H9 (cell line): ENCODE data around the gene TRANK1. TPM values are rescaled to one million over a fixed set of nuclear protein-coding genes. Genes with fewer than 3 reads are reported as not detected.

Experiments used
- DNase-seq: peaks from one replicate; pipeline ENCODE4 v3.0.0-alpha.2; 2017
- H2AFZ ChIP-seq: one replicate; pipeline ENCODE4 v1.6.1; 2013; ENCODE audit warnings: mild to moderate bottlenecking, low read length, control low read depth, moderate library complexity
- H2AK5ac ChIP-seq: 2 replicates; pipeline ENCODE4 v1.6.1; 2013; ENCODE audit warnings: low read length, control low read depth, mixed read lengths; ENCODE audit not compliant: insufficient read length
- H2BK120ac ChIP-seq: one replicate; pipeline ENCODE4 v1.6.1; 2013; ENCODE audit warnings: low read depth, mild to moderate bottlenecking, low read length, control low read depth, inconsistent platforms; ENCODE audit not compliant: poor library complexity, severe bottlenecking
- H2BK12ac ChIP-seq: 2 replicates; pipeline ENCODE4 v1.6.1; 2013; ENCODE audit warnings: low read length, control low read depth, mixed read lengths, low read depth; ENCODE audit not compliant: insufficient read length
- H2BK15ac ChIP-seq: 2 replicates; pipeline ENCODE4 v1.6.1; 2013; ENCODE audit warnings: low read depth, low read length, control low read depth
- H2BK20ac ChIP-seq: one replicate; pipeline ENCODE4 v1.6.1; 2013; ENCODE audit warnings: low read depth, mild to moderate bottlenecking, low read length, control low read depth, inconsistent platforms; ENCODE audit not compliant: poor library complexity, severe bottlenecking
- H2BK5ac ChIP-seq: 2 replicates; pipeline ENCODE4 v1.6.1; 2013; ENCODE audit warnings: low read length, control low read depth, mixed read lengths; ENCODE audit not compliant: insufficient read length
- H3K14ac ChIP-seq: 2 replicates; pipeline ENCODE4 v1.6.1; 2013; ENCODE audit warnings: low read length, control low read depth; ENCODE audit not compliant: insufficient read depth
- H3K18ac ChIP-seq: 2 replicates; pipeline ENCODE4 v1.6.1; 2013; ENCODE audit warnings: low read depth, mild to moderate bottlenecking, mixed read lengths, low read length, control low read depth; ENCODE audit not compliant: insufficient read length
- H3K23ac ChIP-seq: 2 replicates; pipeline ENCODE4 v1.6.1; 2013; ENCODE audit warnings: low read length, control low read depth, mixed read lengths, low read depth; ENCODE audit not compliant: insufficient read length
- H3K23me2 ChIP-seq: 2 replicates; pipeline ENCODE4 v1.6.1; 2013; ENCODE audit warnings: low read depth, mild to moderate bottlenecking, mixed read lengths, low read length, control low read depth; ENCODE audit not compliant: insufficient read length, poor library complexity, severe bottlenecking
- H3K27ac ChIP-seq: 2 replicates; pipeline ENCODE4 v1.5.1; 2013; ENCODE audit warnings: low read length, control low read depth, mixed read lengths, low read depth; ENCODE audit not compliant: insufficient read length
- H3K27me3 ChIP-seq: 2 replicates; pipeline ENCODE4 v1.6.1; 2013; ENCODE audit warnings: low read length, control low read depth, inconsistent platforms; ENCODE audit not compliant: insufficient read depth
- H3K4ac ChIP-seq: 2 replicates; pipeline ENCODE4 v1.6.1; 2013; ENCODE audit warnings: low read depth, mild to moderate bottlenecking, control low read depth, inconsistent platforms, low read length, moderate library complexity
- H3K4me1 ChIP-seq: 2 replicates; pipeline ENCODE4 v1.6.1; 2013; ENCODE audit warnings: low read length, control low read depth, inconsistent platforms; ENCODE audit not compliant: insufficient read depth
- H3K4me2 ChIP-seq: 2 replicates; pipeline ENCODE4 v1.6.1; 2013; ENCODE audit warnings: low read length, control low read depth, mixed read lengths; ENCODE audit not compliant: insufficient read length, insufficient read depth
- H3K56ac ChIP-seq: 2 replicates; pipeline ENCODE4 v1.6.1; 2013; ENCODE audit warnings: low read depth, mild to moderate bottlenecking, mixed read lengths, low read length, control low read depth; ENCODE audit not compliant: insufficient read length
- H3K79me1 ChIP-seq: 2 replicates; pipeline ENCODE4 v1.6.1; 2013; ENCODE audit warnings: low read depth, mild to moderate bottlenecking, moderate library complexity, low read length, control low read depth, inconsistent platforms; ENCODE audit not compliant: insufficient read depth, poor library complexity, severe bottlenecking
- H3K79me2 ChIP-seq: 2 replicates; pipeline ENCODE4 v1.6.1; 2013; ENCODE audit warnings: low read length, control low read depth, inconsistent platforms; ENCODE audit not compliant: insufficient read depth
- H3K9ac ChIP-seq: 2 replicates; pipeline ENCODE4 v1.6.1; 2013; ENCODE audit warnings: low read length, control low read depth, mixed read lengths; ENCODE audit not compliant: insufficient read length; ENCODE audit errors: extremely low read depth
- H3K9me3 ChIP-seq: one replicate; pipeline ENCODE4 v1.6.1; 2013; ENCODE audit warnings: low read depth, low read length, inconsistent platforms; ENCODE audit not compliant: control insufficient read depth
- H3T11ph ChIP-seq: one replicate; pipeline ENCODE4 v1.6.1; 2013; ENCODE audit warnings: mild to moderate bottlenecking, low read length, control low read depth, inconsistent platforms
- H4K20me1 ChIP-seq: one replicate; pipeline ENCODE4 v1.6.1; 2013; ENCODE audit not compliant: control insufficient read depth, insufficient read length, insufficient read depth
- H4K5ac ChIP-seq: 2 replicates; pipeline ENCODE4 v1.6.1; 2013; ENCODE audit warnings: low read depth, mild to moderate bottlenecking, mixed read lengths, low read length, control low read depth; ENCODE audit not compliant: insufficient read length
- H4K8ac ChIP-seq: replicated peaks from 2 replicates; pipeline ENCODE4 v1.6.1; 2013; ENCODE audit warnings: low read length, control low read depth, mixed read lengths, low read depth; ENCODE audit not compliant: insufficient read length
- H4K91ac ChIP-seq: 2 replicates; pipeline ENCODE4 v1.6.1; 2013; ENCODE audit warnings: low read depth, mild to moderate bottlenecking, moderate library complexity, mixed read lengths, low read length, control low read depth; ENCODE audit not compliant: insufficient read length
- H3K27ac Mint-ChIP-seq, 3 experiments: 2 replicates in 2 of 3; 3 replicates in 1 of 3; pipeline ENCODE4 v1.8.0; 2020 to 2021; ENCODE audit warnings: mixed read lengths in 3 of 3, mild to moderate bottlenecking in 1 of 3, moderate library complexity in 1 of 3
- H3K27me3 Mint-ChIP-seq: 2 replicates; pipeline ENCODE4 v1.8.0; 2021; ENCODE audit warnings: low read depth, mild to moderate bottlenecking, moderate library complexity, mixed read lengths
- H3K36me3 Mint-ChIP-seq, 3 experiments: 2 replicates in 2 of 3; 3 replicates in 1 of 3; pipeline ENCODE4 v1.8.0; 2020 to 2021; ENCODE audit warnings: low read depth in 3 of 3, mixed read lengths in 3 of 3; ENCODE audit not compliant: insufficient read depth in 1 of 3
- H3K4me1 Mint-ChIP-seq, 2 experiments: 2 replicates each; pipeline ENCODE4 v1.8.0; 2020; ENCODE audit warnings: mixed read lengths in 2 of 2
- H3K4me3 Mint-ChIP-seq, 2 experiments: 2 replicates in 1 of 2; 3 replicates in 1 of 2; pipeline ENCODE4 v1.8.0; 2020 to 2021; ENCODE audit warnings: mild to moderate bottlenecking in 2 of 2, mixed read lengths in 2 of 2, moderate library complexity in 1 of 2
- H3K9me3 Mint-ChIP-seq, 2 experiments: 2 replicates in 1 of 2; 3 replicates in 1 of 2; pipeline ENCODE4 v1.8.0; 2020; ENCODE audit warnings: mild to moderate bottlenecking in 2 of 2, mixed read lengths in 2 of 2, moderate library complexity in 1 of 2
- CTCF ChIP-seq: fragments of 200-600 bp; sonication (generic); conservative IDR thresholded peaks from 3 replicates; pipeline ENCODE4 v1.8.0; 2021; ENCODE audit warnings: antibody characterized with exemption, mild to moderate bottlenecking
- WGBS: extraction: QIAGEN DNeasy Blood & Tissue Kit; methylation state at CpG from one replicate; pipeline ENCODE4 v1.1.7; 2013; ENCODE audit warnings: missing lambda C conversion rate, low lambda C conversion rate, mixed read lengths; ENCODE audit not compliant: insufficient read length; ENCODE audit errors: extremely low coverage; 5-methylcytosine and 5-hydroxymethylcytosine counted together
- total RNA-seq: library from RNA; stranded (reverse); gene quantifications from 2 replicates; pipeline ENCODE4 v1.2.1, GENCODE V29; 2021

Gene TRANK1
- total RNA-seq, 1 experiment from 2014 or later: 5.9 TPM

- Histone ChIP-seq H4K5ac (no peak overlapping the region), H4K20me1 (no peaks in the 10 kb centered on the region), H3K79me1 (no peaks in the 10 kb centered on the region), H2BK20ac (no peak overlapping the region), H2AK5ac (no peak overlapping the region), H3K9me3 (no peaks in the 10 kb centered on the region), H3T11ph (no peak overlapping the region), H3K23ac (no peak overlapping the region), H3K14ac (no peak overlapping the region), H2BK15ac (no peak overlapping the region), H3K23me2 (no peaks in the 10 kb centered on the region), H4K91ac (no peak overlapping the region), H3K18ac (no peak overlapping the region), H2BK12ac (no peak overlapping the region), H3K4me1 (no peaks in the 10 kb centered on the region), H2AFZ (no peak overlapping the region), H3K56ac (no peak overlapping the region), H4K8ac (no peak overlapping the region), H3K27me3 (no peaks in the 10 kb centered on the region), H3K79me2 (no peaks in the 10 kb centered on the region), H3K4me2 (no peak overlapping the region), H3K27ac (no peak overlapping the region), H3K9ac (no peak overlapping the region), H3K4ac (no peak overlapping the region), H2BK120ac (no peak overlapping the region), H2BK5ac (no peak overlapping the region)
- peak; percentile 78 for DNase-seq
- Mint-ChIP-seq H3K9me3 (no peaks in the 10 kb centered on the region; a peak in 1 of 5 replicates), H3K36me3 (no peaks in the 10 kb centered on the region), H3K27ac (no peak overlapping the region), H3K4me1 (peaks cover 3 to 12% of the 10 kb centered on the region in 2 experiments; a peak in 3 of 4 replicates), H3K27me3 (no peaks in the 10 kb centered on the region), H3K4me3 (no peak overlapping the region)
- no CpG with 5 or more reads among the region's 1 CpG for WGBS
- TF ChIP-seq CTCF: peak; percentile 62
Measured at GRCh38 chr3:36957063-36957462, 12.2 kb upstream of the TRANK1 start.
